Mammary epithelial cell (primary cell): ENCODE measurements around the gene HES6.

Experiments used
- EZH2 ChIP-seq: IDR thresholded peaks from 2 replicates; pipeline ENCODE4 v1.6.1; 2012; ENCODE audit warnings: low read length, inconsistent platforms, borderline replicate concordance
- TF ChIP-seq, protein P1 (sequence below), 2 donors: IDR thresholded peaks in 1 of 2; conservative IDR thresholded peaks in 1 of 2; 2 replicates each; pipeline ENCODE4 v1.5.1; 2011 to 2012; ENCODE audit warnings: inconsistent platforms in 2 of 2, low read length in 2 of 2, mild to moderate bottlenecking in 2 of 2, control low read depth in 1 of 2, low read depth in 1 of 2; ENCODE audit not compliant: insufficient read depth in 1 of 2; ENCODE audit errors: extremely low read depth in 1 of 2

DNA sequence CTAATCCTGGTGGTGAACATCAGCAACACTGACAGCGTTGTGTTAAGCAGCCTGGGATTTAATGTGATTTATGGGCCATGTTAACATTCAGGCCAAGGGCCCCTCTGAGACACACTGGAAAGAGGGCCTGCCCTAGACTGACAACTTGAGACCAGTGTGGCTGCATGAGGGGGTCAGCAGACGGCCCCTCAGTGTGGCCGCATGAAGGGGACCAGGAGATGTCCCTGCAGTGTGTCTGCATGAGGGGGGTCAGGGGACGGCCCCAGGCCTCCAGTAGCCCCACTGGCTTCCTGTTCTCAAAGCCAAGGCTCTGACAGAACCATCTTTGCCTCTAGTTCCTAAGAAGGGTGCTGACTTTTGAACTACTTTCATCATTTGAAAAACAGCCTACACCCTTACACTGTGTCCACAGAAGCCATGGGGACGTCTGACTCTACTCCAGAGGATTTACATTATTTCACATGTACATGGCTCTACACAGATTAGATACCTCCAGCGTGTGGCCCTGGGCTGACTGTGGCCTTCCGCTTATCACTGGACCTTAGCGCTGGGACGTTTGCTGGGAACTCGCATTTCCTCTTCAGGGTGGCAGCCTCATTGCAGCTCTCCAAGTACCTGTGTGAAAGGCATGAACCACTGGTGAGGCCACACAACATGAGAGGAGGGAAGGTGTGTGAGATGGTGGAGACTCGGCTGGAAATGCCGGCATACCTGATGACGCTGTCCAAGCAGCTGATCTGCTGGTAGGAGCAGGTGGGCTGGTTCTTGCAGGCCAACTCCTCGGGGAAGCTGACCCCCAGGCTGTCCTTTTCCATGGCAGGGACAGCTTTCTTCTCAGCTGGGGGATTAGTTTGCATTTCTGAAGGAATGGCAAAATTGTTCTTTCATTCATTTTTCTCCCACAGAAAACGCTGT is 18.2 kb upstream of the HES6 start:
- TF ChIP-seq, protein P1, sequence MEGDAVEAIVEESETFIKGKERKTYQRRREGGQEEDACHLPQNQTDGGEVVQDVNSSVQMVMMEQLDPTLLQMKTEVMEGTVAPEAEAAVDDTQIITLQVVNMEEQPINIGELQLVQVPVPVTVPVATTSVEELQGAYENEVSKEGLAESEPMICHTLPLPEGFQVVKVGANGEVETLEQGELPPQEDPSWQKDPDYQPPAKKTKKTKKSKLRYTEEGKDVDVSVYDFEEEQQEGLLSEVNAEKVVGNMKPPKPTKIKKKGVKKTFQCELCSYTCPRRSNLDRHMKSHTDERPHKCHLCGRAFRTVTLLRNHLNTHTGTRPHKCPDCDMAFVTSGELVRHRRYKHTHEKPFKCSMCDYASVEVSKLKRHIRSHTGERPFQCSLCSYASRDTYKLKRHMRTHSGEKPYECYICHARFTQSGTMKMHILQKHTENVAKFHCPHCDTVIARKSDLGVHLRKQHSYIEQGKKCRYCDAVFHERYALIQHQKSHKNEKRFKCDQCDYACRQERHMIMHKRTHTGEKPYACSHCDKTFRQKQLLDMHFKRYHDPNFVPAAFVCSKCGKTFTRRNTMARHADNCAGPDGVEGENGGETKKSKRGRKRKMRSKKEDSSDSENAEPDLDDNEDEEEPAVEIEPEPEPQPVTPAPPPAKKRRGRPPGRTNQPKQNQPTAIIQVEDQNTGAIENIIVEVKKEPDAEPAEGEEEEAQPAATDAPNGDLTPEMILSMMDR (conservative IDR thresholded peaks at IDR 0.05 in 1 of 2, IDR thresholded peaks at IDR 0.05 in 1 of 2; ENCODE audit: extremely low read depth in 1 of 2, insufficient read depth in 1 of 2, low read depth in 1 of 2, low read length in 2 of 2): no peak
- TF ChIP-seq EZH2: no peak
